Stomach (tissue), 9 donors: ENCODE results near the gene ARHGAP15. TPM values are rescaled to one million over a fixed set of nuclear protein-coding genes. Genes with fewer than 3 reads are reported as not detected.

Experiments used
- DNase-seq, 2 donors: peaks; one replicate each; pipeline versions ENCODE4 v3.0.0 to v3.0.0-alpha.2; 2013 to 2019
- H3K27ac ChIP-seq, 5 donors: fragments of 200-600 bp in 4 of 5; sonication (generic) in 4 of 5; one replicate each; pipeline ENCODE4 v1.5.1; 2013 to 2019; ENCODE audit warnings: mild to moderate bottlenecking in 1 of 5, moderate library complexity in 1 of 5
- H3K27me3 ChIP-seq, 3 donors: fragments of 200-600 bp; sonication (generic); one replicate each; pipeline ENCODE4 v1.5.1; 2017 to 2019; ENCODE audit warnings: mixed run types in 1 of 3
- H3K36me3 ChIP-seq, 4 donors: fragments of 200-600 bp; sonication (generic); 1 replicate in 3 of 4; 2 replicates in 1 of 4; pipeline ENCODE4 v1.5.1; 2016 to 2019
- H3K4me1 ChIP-seq, 4 donors: fragments of 200-600 bp; sonication (generic); one replicate each; pipeline ENCODE4 v1.5.1; 2016 to 2019
- H3K4me3 ChIP-seq, 4 donors: fragments of 200-600 bp; sonication (generic) in 3 of 4; one replicate each; pipeline ENCODE4 v1.5.1; 2016 to 2019; ENCODE audit warnings: mild to moderate bottlenecking in 1 of 4
- H3K9me3 ChIP-seq, 4 donors: fragments of 200-600 bp; sonication (generic); one replicate each; pipeline ENCODE4 v1.5.1; 2016 to 2019
- EP300 ChIP-seq: sonication (generic); formaldehyde crosslinking; IDR thresholded peaks from one replicate; pipeline ENCODE4 v1.6.1; 2017; ENCODE audit warnings: antibody characterized with exemption
- POLR2A ChIP-seq, 4 donors: fragments of 450-650 bp; IDR thresholded peaks; one replicate each; pipeline ENCODE4 v1.6.1; 2016; ENCODE audit warnings: antibody characterized with exemption in 4 of 4, control low read depth in 2 of 4, mild to moderate bottlenecking in 1 of 4, moderate library complexity in 1 of 4
- POLR2AphosphoS5 ChIP-seq, 3 donors: sonication (generic); formaldehyde crosslinking; IDR thresholded peaks; one replicate each; pipeline ENCODE4 v1.6.1; 2016; ENCODE audit warnings: antibody characterized with exemption in 3 of 3
- WGBS, 5 donors: extraction: QIAGEN DNeasy Blood & Tissue Kit in 3 of 5; methylation state at CpG; one replicate each; pipeline versions ENCODE4 v1.1.5 to v1.1.7; 2013 to 2018; 5-methylcytosine and 5-hydroxymethylcytosine counted together
- intact Hi-C: fragments of 100-400 bp; cut with DNase I; formaldehyde crosslinking; loops from one replicate; pipeline ENCODE4 v1.15.1; 2023; ENCODE audit warnings: low total_unique reads
- polyA plus RNA-seq, 3 donors: library from polyadenylated mRNA; stranded (reverse); fragments of 200-250 nt; gene quantifications; one replicate each; pipeline ENCODE4 v1.2.3, GENCODE V29; 2013
- total RNA-seq, 5 donors: library from RNA; depleted of rRNA; stranded (reverse); fragments of >200 nt; gene quantifications; one replicate each; pipeline versions ENCODE4 v1.1.0 to v1.2.3, GENCODE V29; 2014 to 2016
- TF ChIP-seq, protein P1 (sequence below), 7 experiments: fragments of 450-650 bp in 4 of 7; fragments of 200-600 bp in 3 of 7; sonication (generic) in 3 of 7; IDR thresholded peaks; one replicate each; pipeline ENCODE4 v1.5.1; 2016 to 2019; ENCODE audit warnings: antibody characterized with exemption in 7 of 7, control low read depth in 2 of 7, mild to moderate bottlenecking in 1 of 7
- donor health status: healthy with polysubstance abuse.
- donor health status: Bipolar disorder and iron deficiency.
- donor health status: healthy.

ARHGAP15 gene
- total and polyA plus RNA-seq, 8 donors: 1.8 to 66.3 (median 6.8) TPM; not detected in 1

DNA sequence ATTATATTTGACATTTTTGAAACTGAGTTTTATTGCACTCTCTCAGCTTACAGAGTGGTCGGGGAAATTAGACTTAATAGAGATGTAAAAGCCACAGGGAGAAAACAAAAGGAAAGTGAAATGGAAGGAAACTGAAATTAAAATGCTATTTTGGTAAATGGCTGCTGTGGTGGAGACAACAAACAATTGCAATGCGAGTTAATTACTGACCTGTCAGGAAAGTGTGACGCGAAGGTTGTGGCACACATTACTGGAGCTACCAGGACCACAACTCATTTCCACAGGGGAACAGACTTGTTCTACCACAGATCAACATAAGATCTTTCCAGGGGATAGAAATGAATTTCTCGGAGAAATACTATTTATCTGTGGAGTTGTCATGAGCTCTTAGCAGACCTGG, 19.5 kb downstream of the ARHGAP15 start:
- TF ChIP-seq, protein P1, sequence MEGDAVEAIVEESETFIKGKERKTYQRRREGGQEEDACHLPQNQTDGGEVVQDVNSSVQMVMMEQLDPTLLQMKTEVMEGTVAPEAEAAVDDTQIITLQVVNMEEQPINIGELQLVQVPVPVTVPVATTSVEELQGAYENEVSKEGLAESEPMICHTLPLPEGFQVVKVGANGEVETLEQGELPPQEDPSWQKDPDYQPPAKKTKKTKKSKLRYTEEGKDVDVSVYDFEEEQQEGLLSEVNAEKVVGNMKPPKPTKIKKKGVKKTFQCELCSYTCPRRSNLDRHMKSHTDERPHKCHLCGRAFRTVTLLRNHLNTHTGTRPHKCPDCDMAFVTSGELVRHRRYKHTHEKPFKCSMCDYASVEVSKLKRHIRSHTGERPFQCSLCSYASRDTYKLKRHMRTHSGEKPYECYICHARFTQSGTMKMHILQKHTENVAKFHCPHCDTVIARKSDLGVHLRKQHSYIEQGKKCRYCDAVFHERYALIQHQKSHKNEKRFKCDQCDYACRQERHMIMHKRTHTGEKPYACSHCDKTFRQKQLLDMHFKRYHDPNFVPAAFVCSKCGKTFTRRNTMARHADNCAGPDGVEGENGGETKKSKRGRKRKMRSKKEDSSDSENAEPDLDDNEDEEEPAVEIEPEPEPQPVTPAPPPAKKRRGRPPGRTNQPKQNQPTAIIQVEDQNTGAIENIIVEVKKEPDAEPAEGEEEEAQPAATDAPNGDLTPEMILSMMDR (IDR thresholded peaks at IDR 0.05): no peak
- no peak for TF ChIP-seq POLR2A (IDR thresholded peaks at IDR 0.05)
- no peak for TF ChIP-seq POLR2AphosphoS5 (IDR thresholded peaks at IDR 0.05)
- TF ChIP-seq EP300: no peak
- H3K36me3 ChIP-seq: no peaks in the 10 kb centered on the region
- WGBS, 5 donors: 78 to 87% (median 84%) methylated on average over 5 of the region's 5 CpGs
- peaks cover 0 to 5% (median 0%) of the 10 kb centered on the region in 4 donors for H3K4me1 ChIP-seq
- H3K27me3 ChIP-seq: peaks cover 0 to 4% (median 0%) of the 10 kb centered on the region in 3 donors
- intact Hi-C loops: no loop called here
- no peak overlapping the region for H3K4me3 ChIP-seq
- no peaks in the 10 kb centered on the region for H3K9me3 ChIP-seq
- no peak for DNase-seq
- no peak overlapping the region for H3K27ac ChIP-seq

- no peak overlapping the region for H3K4me3 ChIP-seq
- peaks cover 0 to 5% (median 0%) of the 10 kb centered on the region in 4 donors for H3K4me1 ChIP-seq
- intact Hi-C loops: no loop called here
- peak overlapping the region in 2 of 5 donors; percentile 19 to 57 for H3K27ac ChIP-seq
- WGBS, 5 donors: 70 to 84% (median 74%) methylated on average over 4 of the region's 4 CpGs
- TF ChIP-seq POLR2A (IDR thresholded peaks at IDR 0.05) (no peak), EP300 (no peak), POLR2AphosphoS5 (IDR thresholded peaks at IDR 0.05) (no peak)
- TF ChIP-seq, protein P1 (IDR thresholded peaks at IDR 0.05): no peak
- H3K36me3 ChIP-seq: no peaks in the 10 kb centered on the region
- no peaks in the 10 kb centered on the region for H3K9me3 ChIP-seq
- no peak for DNase-seq
- peaks cover 0 to 4% (median 0%) of the 10 kb centered on the region in 3 donors for H3K27me3 ChIP-seq
These were observed 21.1 kb downstream of the ARHGAP15 start for GRCh38 chr2:143150287-143150686.

GRCh38 chr2:143151111-143151752, 22.0 kb downstream of the ARHGAP15 start:
- no peak for DNase-seq
- 90 to 100% (median 91%) methylated on average over 1 of the region's 1 CpG for WGBS, 5 donors
- H3K36me3 ChIP-seq: no peaks in the 10 kb centered on the region
- peaks cover 0 to 4% (median 0%) of the 10 kb centered on the region in 3 donors for H3K27me3 ChIP-seq
- peak overlapping the region in 1 of 5 donors; percentile 57 for H3K27ac ChIP-seq
- intact Hi-C loops: no loop called here
- TF ChIP-seq, protein P1 (IDR thresholded peaks at IDR 0.05): no peak
- no peak for TF ChIP-seq EP300
- TF ChIP-seq POLR2AphosphoS5 (IDR thresholded peaks at IDR 0.05): no peak
- TF ChIP-seq POLR2A (IDR thresholded peaks at IDR 0.05): no peak
- no peaks in the 10 kb centered on the region for H3K9me3 ChIP-seq
- no peak overlapping the region for H3K4me3 ChIP-seq
- peaks cover 0 to 7% (median 0%) of the 10 kb centered on the region in 4 donors for H3K4me1 ChIP-seq

DNA sequence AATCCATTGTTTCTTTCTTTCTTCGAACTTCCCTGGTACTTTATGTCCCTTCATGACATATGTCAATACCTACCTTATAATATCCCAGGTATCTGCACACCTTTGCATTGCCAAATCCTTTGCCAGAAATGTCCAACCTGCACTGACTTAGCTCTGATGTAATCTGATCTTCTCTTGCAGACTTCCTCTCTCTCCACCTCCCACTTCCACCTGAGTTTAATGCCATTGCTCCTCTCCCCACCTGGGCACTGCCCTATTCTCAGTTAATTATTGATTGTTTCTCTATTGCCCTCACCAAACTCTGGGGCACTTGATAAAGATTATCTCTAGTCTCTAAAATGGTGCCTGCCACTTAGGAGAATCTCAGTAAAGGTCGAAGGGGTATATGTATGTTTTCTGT, 23.0 kb downstream of the ARHGAP15 start:
- 66 to 83% (median 74%) methylated on average over 2 of the region's 2 CpGs for WGBS, 5 donors
- H3K27ac ChIP-seq: no peak overlapping the region
- intact Hi-C loops: no loop called here

More for the DNA sequence above, 23.0 kb downstream of the ARHGAP15 start:
- no peaks in the 10 kb centered on the region for H3K36me3 ChIP-seq
- DNase-seq: no peak
- peaks cover 0 to 15% (median 3%) of the 10 kb centered on the region in 4 donors for H3K4me1 ChIP-seq
- no peaks in the 10 kb centered on the region for H3K9me3 ChIP-seq
- TF ChIP-seq POLR2A (IDR thresholded peaks at IDR 0.05) (no peak), EP300 (no peak), POLR2AphosphoS5 (IDR thresholded peaks at IDR 0.05) (no peak)
- TF ChIP-seq, protein P1 (IDR thresholded peaks at IDR 0.05): no peak
- H3K4me3 ChIP-seq: no peak overlapping the region
- peaks cover 0 to 4% (median 0%) of the 10 kb centered on the region in 3 donors for H3K27me3 ChIP-seq
